Chondrocyte (in vitro differentiated cells): Measurements from ENCODE around the gene NUTM2B. TPM values are rescaled to one million over a fixed set of nuclear protein-coding genes. Genes with fewer than 3 reads are reported as not detected.
A peak's percentile ranks its signal among the peaks of the same experiment; 100 is the strongest.
"Not testable (repeated sequence)": the region's sequence is repeated elsewhere in the genome, so short reads cannot be mapped to it uniquely, and the experiment has no call there.

Experiments
- DNase-seq: peaks from one replicate; pipeline ENCODE4 v3.0.0; 2021; ENCODE audit warnings: mixed read lengths, low spot score
- H3K27ac Mint-ChIP-seq: one replicate; pipeline ENCODE4 v1.8.0; 2021; ENCODE audit warnings: mild to moderate bottlenecking, moderate library complexity, mixed read lengths; ENCODE audit not compliant: unreplicated experiment
- H3K27me3 Mint-ChIP-seq: 2 replicates; pipeline ENCODE4 v1.8.0; 2021; ENCODE audit warnings: low read depth, mixed read lengths
- H3K36me3 Mint-ChIP-seq: 2 replicates; pipeline ENCODE4 v1.8.0; 2021; ENCODE audit warnings: low read depth, mixed read lengths
- H3K4me1 Mint-ChIP-seq: 2 replicates; pipeline ENCODE4 v1.8.0; 2021; ENCODE audit warnings: low read depth, mild to moderate bottlenecking, mixed read lengths
- H3K4me3 Mint-ChIP-seq: one replicate; pipeline ENCODE4 v1.8.0; 2021; ENCODE audit warnings: mild to moderate bottlenecking, moderate library complexity, mixed read lengths; ENCODE audit not compliant: unreplicated experiment
- H3K9me3 Mint-ChIP-seq: 2 replicates; pipeline ENCODE4 v1.8.0; 2021; ENCODE audit warnings: low read depth, mixed read lengths
- total RNA-seq: library from RNA; stranded (reverse); gene quantifications from 3 replicates; pipeline ENCODE4 v1.2.1, GENCODE V29; 2021
- TF ChIP-seq, protein P1 (sequence below): fragments of 200-600 bp; sonication (generic); IDR thresholded peaks from 2 replicates; pipeline ENCODE4 v1.5.0; 2021; ENCODE audit warnings: antibody characterized with exemption, mild to moderate bottlenecking, moderate library complexity

Gene NUTM2B
- total RNA-seq, 1 donor from 2014 or later, result 0.37 TPM

DNA sequence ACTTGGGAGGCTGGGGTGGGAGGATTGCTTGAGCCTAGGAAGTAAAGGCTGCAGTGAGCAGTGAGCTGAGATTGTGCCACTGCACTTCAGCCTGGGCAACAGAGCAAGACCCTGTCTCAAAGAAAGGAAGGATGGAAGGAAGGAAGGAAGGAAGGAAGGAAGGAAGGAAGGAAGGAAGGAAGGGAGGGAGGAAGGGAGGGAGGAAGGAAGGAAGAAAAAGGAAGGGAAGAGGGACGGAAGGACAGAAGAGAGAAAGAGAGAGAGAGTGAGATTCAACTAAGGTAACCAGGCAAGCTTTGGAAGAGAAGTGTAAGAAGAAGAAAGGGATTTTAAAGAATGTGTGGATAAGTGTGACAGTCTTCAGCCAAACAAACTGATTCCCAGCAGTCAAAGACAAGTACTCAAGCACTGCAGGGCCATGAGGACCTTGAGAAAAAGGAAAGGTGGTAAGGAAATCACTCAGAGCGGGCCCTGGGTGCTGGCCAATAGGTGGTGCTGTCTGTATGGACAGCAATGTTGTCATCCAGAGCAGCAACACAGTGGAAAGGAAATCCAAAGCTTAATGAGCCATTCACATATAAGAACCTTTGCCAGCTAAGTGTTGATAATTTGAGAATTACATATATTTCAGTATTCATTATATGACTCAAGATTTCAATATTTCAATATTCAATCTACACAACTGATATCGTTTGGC lies 55.4 kb downstream of the NUTM2B start:
- TF ChIP-seq, protein P1, sequence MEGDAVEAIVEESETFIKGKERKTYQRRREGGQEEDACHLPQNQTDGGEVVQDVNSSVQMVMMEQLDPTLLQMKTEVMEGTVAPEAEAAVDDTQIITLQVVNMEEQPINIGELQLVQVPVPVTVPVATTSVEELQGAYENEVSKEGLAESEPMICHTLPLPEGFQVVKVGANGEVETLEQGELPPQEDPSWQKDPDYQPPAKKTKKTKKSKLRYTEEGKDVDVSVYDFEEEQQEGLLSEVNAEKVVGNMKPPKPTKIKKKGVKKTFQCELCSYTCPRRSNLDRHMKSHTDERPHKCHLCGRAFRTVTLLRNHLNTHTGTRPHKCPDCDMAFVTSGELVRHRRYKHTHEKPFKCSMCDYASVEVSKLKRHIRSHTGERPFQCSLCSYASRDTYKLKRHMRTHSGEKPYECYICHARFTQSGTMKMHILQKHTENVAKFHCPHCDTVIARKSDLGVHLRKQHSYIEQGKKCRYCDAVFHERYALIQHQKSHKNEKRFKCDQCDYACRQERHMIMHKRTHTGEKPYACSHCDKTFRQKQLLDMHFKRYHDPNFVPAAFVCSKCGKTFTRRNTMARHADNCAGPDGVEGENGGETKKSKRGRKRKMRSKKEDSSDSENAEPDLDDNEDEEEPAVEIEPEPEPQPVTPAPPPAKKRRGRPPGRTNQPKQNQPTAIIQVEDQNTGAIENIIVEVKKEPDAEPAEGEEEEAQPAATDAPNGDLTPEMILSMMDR, result peak; percentile 28
- not testable (repeated sequence) for H3K36me3 Mint-ChIP-seq, H3K4me1 Mint-ChIP-seq, H3K27me3 Mint-ChIP-seq, H3K9me3 Mint-ChIP-seq, H3K4me3 Mint-ChIP-seq, H3K27ac Mint-ChIP-seq, DNase-seq

Other genes with a start within 250 kb of the NUTM2B start
- 0.17 to 0.23 TPM (median 0.20 TPM) in 3 replicates for gene EIF5AL1, start 190.7 kb upstream of the NUTM2B start, total RNA-seq
- not detected in 3 replicates for gene SFTPA2, start 142.8 kb upstream of the NUTM2B start, total RNA-seq
- not detected in 3 replicates for gene SFTPA1, start 92.3 kb upstream of the NUTM2B start, total RNA-seq
- 0.52 to 0.80 TPM (median 0.74 TPM) in 3 replicates for gene NUTM2E, start 123.5 kb downstream of the NUTM2B start, total RNA-seq
- 0.64 to 1.6 TPM (median 0.65 TPM) in 3 replicates for gene SFTPD, start 245.9 kb downstream of the NUTM2B start, total RNA-seq